Osteocyte (in vitro differentiated cells): Measurements from ENCODE around the gene SPATA21. TPM values are rescaled to one million over a fixed set of nuclear protein-coding genes. Genes with fewer than 3 reads are reported as not detected.

Source experiments
- DNase-seq: peaks from one replicate; pipeline ENCODE4 v3.0.0; 2021; ENCODE audit warnings: mixed read lengths; ENCODE audit not compliant: unreplicated experiment; ENCODE audit errors: extremely low spot score
- H3K27ac Mint-ChIP-seq: one replicate; pipeline ENCODE4 v1.8.0; 2021; ENCODE audit warnings: mild to moderate bottlenecking, mixed read lengths; ENCODE audit not compliant: unreplicated experiment
- H3K27me3 Mint-ChIP-seq: one replicate; pipeline ENCODE4 v1.8.0; 2021; ENCODE audit warnings: mixed read lengths; ENCODE audit not compliant: unreplicated experiment
- H3K36me3 Mint-ChIP-seq: one replicate; pipeline ENCODE4 v1.8.0; 2021; ENCODE audit warnings: mixed read lengths; ENCODE audit not compliant: unreplicated experiment
- H3K4me1 Mint-ChIP-seq: one replicate; pipeline ENCODE4 v1.8.0; 2021; ENCODE audit warnings: mixed read lengths; ENCODE audit not compliant: unreplicated experiment
- H3K4me3 Mint-ChIP-seq: one replicate; pipeline ENCODE4 v1.8.0; 2021; ENCODE audit warnings: mild to moderate bottlenecking, moderate library complexity, mixed read lengths; ENCODE audit not compliant: unreplicated experiment
- H3K9me3 Mint-ChIP-seq: one replicate; pipeline ENCODE4 v1.8.0; 2021; ENCODE audit warnings: mixed read lengths; ENCODE audit not compliant: unreplicated experiment
- CTCF ChIP-seq: fragments of 200-600 bp; sonication (generic); IDR thresholded peaks from 2 replicates; pipeline ENCODE4 v1.5.0; 2021; ENCODE audit warnings: antibody characterized with exemption, mild to moderate bottlenecking, moderate library complexity
- total RNA-seq: library from RNA; stranded (reverse); gene quantifications from 2 replicates; pipeline ENCODE4 v1.2.1, GENCODE V29; 2021

Gene SPATA21
- total RNA-seq, 1 donor from 2014 or later: not detected

DNA sequence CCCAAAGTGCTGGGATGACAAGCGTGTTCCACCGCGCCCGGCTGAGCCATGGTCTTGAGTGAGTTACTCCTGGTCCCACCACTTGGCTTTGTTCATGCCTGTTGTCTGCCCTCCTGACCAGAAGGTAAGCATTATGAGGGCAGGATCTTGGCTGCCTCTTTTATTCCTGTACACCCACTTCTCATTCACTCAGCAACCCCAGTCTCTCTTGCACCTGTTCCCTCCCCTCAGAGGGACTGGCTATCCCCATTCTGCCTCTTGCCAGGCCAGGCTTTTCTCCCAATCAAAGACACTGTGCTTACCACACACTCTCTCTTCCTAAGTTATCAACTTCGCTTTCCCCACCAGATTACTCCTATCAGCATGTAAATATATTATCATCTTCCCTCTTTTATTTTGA, 26.4 kb downstream of the SPATA21 start:
- Mint-ChIP-seq H3K9me3 (no peaks in the 10 kb centered on the region), H3K27ac (no peak overlapping the region), H3K36me3 (no peaks in the 10 kb centered on the region), H3K4me1 (no peaks in the 10 kb centered on the region), H3K27me3 (no peaks in the 10 kb centered on the region), H3K4me3 (no peak overlapping the region)
- TF ChIP-seq CTCF: no peak
- no peak for DNase-seq

DNA sequence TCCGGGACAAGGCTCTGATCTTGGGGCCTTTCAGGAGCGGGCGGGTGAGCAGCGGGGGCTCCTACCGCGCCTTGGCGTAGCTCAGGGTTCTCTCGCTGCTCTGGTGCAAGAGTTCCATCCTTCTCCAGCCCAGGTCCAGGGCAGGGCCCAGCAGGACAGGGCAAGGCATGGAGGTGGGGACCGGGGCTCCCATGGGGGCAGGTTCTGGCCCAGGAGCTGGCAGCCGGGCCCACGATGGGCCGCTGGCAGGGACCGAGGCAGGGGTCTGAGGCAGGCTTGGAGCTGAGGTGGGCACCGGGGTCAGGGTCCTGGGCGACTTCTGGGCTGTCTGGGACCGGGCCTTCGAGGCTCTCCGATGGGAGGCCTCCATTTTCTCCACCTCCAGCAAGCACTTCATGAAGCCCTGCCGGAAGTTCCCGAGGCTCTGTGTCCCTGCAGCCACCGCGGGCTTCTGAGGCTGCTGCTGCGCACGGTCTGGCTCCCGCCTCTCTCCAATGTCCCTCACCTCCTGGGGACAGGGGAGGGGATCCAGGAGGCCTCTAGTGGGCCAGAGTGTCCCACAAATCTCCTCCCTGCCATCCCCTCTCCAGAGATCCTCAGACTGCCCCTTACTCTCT, 27.6 kb downstream of the SPATA21 start:
- Mint-ChIP-seq H3K4me3 (no peak overlapping the region), H3K36me3 (no peaks in the 10 kb centered on the region), H3K9me3 (no peaks in the 10 kb centered on the region), H3K27me3 (no peaks in the 10 kb centered on the region), H3K27ac (no peak overlapping the region), H3K4me1 (no peaks in the 10 kb centered on the region)
- no peak for TF ChIP-seq CTCF
- no peak for DNase-seq

GRCh38 chr1:16406868-16407267, 30.4 kb downstream of the SPATA21 start:
- TF ChIP-seq CTCF: no peak
- Mint-ChIP-seq H3K4me1 (no peaks in the 10 kb centered on the region), H3K27me3 (no peaks in the 10 kb centered on the region), H3K4me3 (no peak overlapping the region), H3K9me3 (no peaks in the 10 kb centered on the region), H3K36me3 (no peaks in the 10 kb centered on the region), H3K27ac (no peak overlapping the region)
- DNase-seq: no peak

GRCh38 chr1:16405441-16405840, 31.8 kb downstream of the SPATA21 start:
- no peak for DNase-seq
- no peak overlapping the region for H3K4me3 Mint-ChIP-seq
- H3K27ac Mint-ChIP-seq: no peak overlapping the region
- no peaks in the 10 kb centered on the region for H3K9me3 Mint-ChIP-seq
- no peaks in the 10 kb centered on the region for H3K36me3 Mint-ChIP-seq
- H3K4me1 Mint-ChIP-seq: no peaks in the 10 kb centered on the region
- no peaks in the 10 kb centered on the region for H3K27me3 Mint-ChIP-seq
- TF ChIP-seq CTCF: no peak

DNA sequence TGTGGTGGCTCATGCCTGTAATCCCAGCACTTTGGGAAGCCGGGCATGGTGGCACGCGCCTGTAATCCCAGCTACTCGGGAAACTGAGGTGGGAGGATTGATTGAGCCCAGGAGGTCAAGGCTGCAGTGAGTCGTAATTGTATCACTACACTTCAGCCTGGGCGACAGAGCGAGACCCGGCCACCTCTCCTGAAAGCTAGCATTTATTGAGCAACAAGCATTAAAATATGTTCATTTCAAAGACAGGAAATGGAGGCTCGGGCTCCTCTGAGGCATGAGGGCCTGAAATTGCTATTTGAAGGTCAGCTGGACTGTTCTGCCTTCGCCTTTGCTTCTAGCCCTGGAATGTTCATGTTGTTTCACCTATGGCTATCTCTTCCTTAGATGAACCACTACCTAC, 34.5 kb downstream of the SPATA21 start:
- H3K9me3 Mint-ChIP-seq: no peaks in the 10 kb centered on the region
- H3K36me3 Mint-ChIP-seq: peaks cover 4% of the 10 kb centered on the region
- H3K27me3 Mint-ChIP-seq: no peaks in the 10 kb centered on the region
- H3K4me1 Mint-ChIP-seq: no peaks in the 10 kb centered on the region
- H3K27ac Mint-ChIP-seq: no peak overlapping the region
- TF ChIP-seq CTCF: no peak
- H3K4me3 Mint-ChIP-seq: no peak overlapping the region
- DNase-seq: no peak
